ENCODE measurements around the gene PDAP1.

GRCh38 chr7:99455874-99456273, 47.5 kb upstream of the PDAP1 start:
- TF ChIP-seq RCOR1 (IDR thresholded peaks at IDR 0.05; ENCODE audit: low read depth, low read length): no peak
- TF ChIP-seq CTCF (IDR thresholded peaks at IDR 0.05): no peak
- TF ChIP-seq TP53 (CRISPR knock-in tag; IDR thresholded peaks at IDR 0.05): no peak
- TF ChIP-seq POLR2A (IDR thresholded peaks at IDR 0.05; ENCODE audit: low read length): no peak
- no peak for TF ChIP-seq EP300 (IDR thresholded peaks at IDR 0.05)
- no peak for TF ChIP-seq JUNB (IDR thresholded peaks at IDR 0.05)
- no peak for TF ChIP-seq CBX2 (IDR thresholded peaks at IDR 0.05; ENCODE audit: borderline replicate concordance, low read depth)
- no peak for TF ChIP-seq MAX (IDR thresholded peaks at IDR 0.05)
- no peak for TF ChIP-seq REST (IDR thresholded peaks at IDR 0.05)
- TF ChIP-seq USF2 (IDR thresholded peaks at IDR 0.05): no peak
